ENCODE results near the gene DOCK7. TPM values are rescaled to one million over a fixed set of nuclear protein-coding genes. Genes with fewer than 3 reads are reported as not detected.

DOCK7 gene
- polyA plus RNA-seq, 1 of the 3 experiments (the other 2 are of a cell fraction) = 27.6 TPM

- no peaks in the 10 kb centered on the region for H3K79me2 ChIP-seq (ENCODE audit: insufficient read depth)
- no peak overlapping the region for H2AFZ ChIP-seq (ENCODE audit: low read depth)
- CTCF ChIA-PET = interaction anchor here (1.2 to 1.6 kb wide), 3 partner anchors 22 to 217 kb away, joined by 3 to 7 read pairs (median 6); no protein-coding TSS in a partner anchor
- TF ChIP-seq TCF12 (IDR thresholded peaks at IDR 0.05) (peak; percentile 35; the same call in 1 of the 2 replicates), ELF1 (IDR thresholded peaks at IDR 0.05) (no peak), PBX3 (IDR thresholded peaks at IDR 0.05) (no peak), JUND (IDR thresholded peaks at IDR 0.05) (no peak), IRF3 (IDR thresholded peaks at IDR 0.05; ENCODE audit: low read depth, low read length) (no peak), FOXM1 (IDR thresholded peaks at IDR 0.05; ENCODE audit: low read depth) (no peak)
- POLR2A ChIA-PET = no interaction called here
- no peaks in the 10 kb centered on the region for H4K20me1 ChIP-seq (ENCODE audit: insufficient read depth)
- H3K27ac ChIP-seq (ENCODE audit: low read depth in 2 of 2, low read length in 1 of 2) = peak overlapping the region; percentile 28 to 70; a peak in 2 of 4 replicates
- WGBS (ENCODE audit: low lambda C conversion rate) = 80% methylated on average over 3 of the region's 3 CpGs
- peak overlapping the region; percentile 52 for H3K4me2 ChIP-seq
- no peaks in the 10 kb centered on the region for H3K36me3 ChIP-seq (replicated peaks in 1 of 2; ENCODE audit: control insufficient read depth in 1 of 2, insufficient read depth in 2 of 2, low read length in 1 of 2)
- no peaks in the 10 kb centered on the region for H3K27me3 ChIP-seq (ENCODE audit: insufficient read depth)
- H3F3A ChIP-seq (replicated peaks; ENCODE audit: insufficient read depth) = peaks cover 24% of the 10 kb centered on the region
- DNase-seq = no peak
- no peak overlapping the region for H3K4me3 ChIP-seq (ENCODE audit: low read depth in 2 of 2, low read length in 1 of 2)
- H3K9me2 ChIP-seq = no peaks in the 10 kb centered on the region
- no peaks in the 10 kb centered on the region for H3K9me3 ChIP-seq
- H3K9ac ChIP-seq = no peak overlapping the region
- peaks cover 20 to 31% of the 10 kb centered on the region in 2 experiments; a peak in 3 of 4 replicates for H3K4me1 ChIP-seq (ENCODE audit: control insufficient read depth in 1 of 2, insufficient read depth in 2 of 2, low read depth in 1 of 2, low read length in 1 of 2)
Measured at GRCh38 chr1:62724430-62724829, 36.2 kb upstream of the DOCK7 start.

- H3K4me2 ChIP-seq = peak overlapping the region; percentile 52
- H3K27me3 ChIP-seq (ENCODE audit: insufficient read depth) = no peaks in the 10 kb centered on the region
- no peak overlapping the region for H3K9ac ChIP-seq
- H3K36me3 ChIP-seq (replicated peaks in 1 of 2; ENCODE audit: control insufficient read depth in 1 of 2, insufficient read depth in 2 of 2, low read length in 1 of 2) = no peaks in the 10 kb centered on the region
- H3F3A ChIP-seq (replicated peaks; ENCODE audit: insufficient read depth) = peaks cover 24% of the 10 kb centered on the region
- POLR2A ChIA-PET = no interaction called here
- no peaks in the 10 kb centered on the region for H3K9me2 ChIP-seq
- H3K79me2 ChIP-seq (ENCODE audit: insufficient read depth) = no peaks in the 10 kb centered on the region
- H3K27ac ChIP-seq (ENCODE audit: low read depth in 2 of 2, low read length in 1 of 2) = peak overlapping the region; percentile 28 to 70; a peak in 2 of 4 replicates
- DNase-seq = peak; percentile 34
- no peak overlapping the region for H3K4me3 ChIP-seq (ENCODE audit: low read depth in 2 of 2, low read length in 1 of 2)
- no peak overlapping the region for H2AFZ ChIP-seq (ENCODE audit: low read depth)
- H4K20me1 ChIP-seq (ENCODE audit: insufficient read depth) = no peaks in the 10 kb centered on the region
- CTCF ChIA-PET = interaction anchor here (1.2 to 1.6 kb wide), 3 partner anchors 22 to 216 kb away, joined by 3 to 7 read pairs (median 6); no protein-coding TSS in a partner anchor
- H3K4me1 ChIP-seq (ENCODE audit: control insufficient read depth in 1 of 2, insufficient read depth in 2 of 2, low read depth in 1 of 2, low read length in 1 of 2) = peaks cover 20 to 31% of the 10 kb centered on the region in 2 experiments; a peak in 3 of 4 replicates
- 11% methylated on average over 2 of the region's 2 CpGs for WGBS (ENCODE audit: low lambda C conversion rate)
- no peaks in the 10 kb centered on the region for H3K9me3 ChIP-seq
- no peak for TF ChIP-seq POLR2AphosphoS5 (IDR thresholded peaks at IDR 0.05; ENCODE audit: low read depth, low read length)
- TF ChIP-seq IRF3 (IDR thresholded peaks at IDR 0.05; ENCODE audit: low read depth, low read length) = no peak
- no peak for TF ChIP-seq RCOR1 (IDR thresholded peaks at IDR 0.05; ENCODE audit: low read length)
- TF ChIP-seq FOXJ3 (CRISPR knock-in tag; IDR thresholded peaks at IDR 0.05) = no peak
- no peak for TF ChIP-seq PBX3 (IDR thresholded peaks at IDR 0.05)
- TF ChIP-seq NRF1 (IDR thresholded peaks at IDR 0.05; ENCODE audit: low read depth, low read length) = no peak
- no peak for TF ChIP-seq RAD21 (IDR thresholded peaks at IDR 0.05; ENCODE audit: low read length)
- no peak for TF ChIP-seq NFIC (IDR thresholded peaks at IDR 0.05; ENCODE audit: borderline replicate concordance)
- no peak for TF ChIP-seq TEAD4 (IDR thresholded peaks at IDR 0.05; ENCODE audit: borderline replicate concordance, insufficient read depth)
- TF ChIP-seq MXI1 (IDR thresholded peaks at IDR 0.05; ENCODE audit: low read depth, low read length) = no peak
- no peak for TF ChIP-seq REST (IDR thresholded peaks at IDR 0.05; ENCODE audit: low read depth, low read length)
- TF ChIP-seq GABPA (IDR thresholded peaks at IDR 0.05; ENCODE audit: low read depth) = no peak
- TF ChIP-seq TCF12 (IDR thresholded peaks at IDR 0.05) = no peak
- TF ChIP-seq EZH2phosphoT487 (IDR thresholded peaks at IDR 0.05; ENCODE audit: borderline replicate concordance, low read depth) = no peak
- no peak for TF ChIP-seq FOXM1 (IDR thresholded peaks at IDR 0.05; ENCODE audit: low read depth)
- no peak for TF ChIP-seq SIN3A (IDR thresholded peaks at IDR 0.05; ENCODE audit: borderline replicate concordance, low read depth, low read length)
- no peak for TF ChIP-seq TAF1 (IDR thresholded peaks at IDR 0.05; ENCODE audit: borderline replicate concordance, low read depth, low read length)
Measured at GRCh38 chr1:62723883-62724282, 35.7 kb upstream of the DOCK7 start.

Measured in SK-N-SH (cell line).